ENCODE data around the gene CARNS1. TPM values are rescaled to one million over a fixed set of nuclear protein-coding genes. Genes with fewer than 3 reads are reported as not detected.
A peak's percentile ranks its signal among the peaks of the same experiment; 100 is the strongest.

CARNS1 gene
- total and polyA plus RNA-seq, 10 donors, result 1.0 to 4.4 (median 2.0) TPM

DNA sequence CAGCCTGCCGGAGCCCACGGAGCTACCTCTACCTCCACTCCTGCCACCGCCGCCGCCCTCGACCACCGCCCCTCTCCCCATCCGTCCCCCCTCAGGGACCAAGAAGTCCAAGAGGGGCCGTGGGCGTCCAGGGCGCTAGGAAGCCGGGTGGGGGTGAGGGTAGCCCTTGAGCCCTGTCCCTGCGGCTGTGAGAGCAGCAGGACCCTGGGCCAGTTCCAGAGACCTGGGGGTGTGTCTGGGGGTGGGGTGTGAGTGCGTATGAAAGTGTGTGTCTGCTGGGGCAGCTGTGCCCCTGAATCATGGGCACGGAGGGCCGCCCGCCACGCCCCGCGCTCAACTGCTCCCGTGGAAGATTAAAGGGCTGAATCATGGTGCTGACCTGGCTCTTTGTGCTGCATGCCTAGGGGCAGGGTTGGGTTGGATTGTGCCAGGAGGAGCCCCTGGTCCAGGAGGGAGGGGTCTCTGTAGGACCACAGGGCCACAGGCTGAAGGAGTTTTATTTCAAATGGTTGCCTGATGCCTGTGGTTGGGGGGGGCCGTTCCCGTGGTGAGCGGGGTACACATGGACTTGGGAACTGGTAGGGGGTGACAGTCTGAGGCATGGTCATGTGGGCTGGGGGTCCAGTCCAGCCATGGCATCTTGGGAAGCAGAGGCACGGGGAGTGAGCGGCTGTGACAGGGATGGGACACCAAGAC lies 19.7 kb downstream of the CARNS1 start:
- H3K9me3 ChIP-seq, result no peaks in the 10 kb centered on the region
- intact Hi-C loops (cut with DNase I; ENCODE audit: low total_unique reads), result no loop called here
- H3K27me3 ChIP-seq (replicated peaks in 1 of 7), result no peaks in the 10 kb centered on the region
- TF ChIP-seq POLR2A (IDR thresholded peaks at IDR 0.05) (no peak), POLR2AphosphoS5 (IDR thresholded peaks at IDR 0.05) (peak in 1 of 3 donors; percentile 11)
- peaks cover 6 to 99% (median 53%) of the 10 kb centered on the region in 6 donors for H3K36me3 ChIP-seq
- H3K4me1 ChIP-seq, result peaks cover 30 to 100% (median 84%) of the 10 kb centered on the region in 6 donors
- H3K27ac ChIP-seq, result peak overlapping the region in 6 of 8 donors; percentile 5 to 97 (median 91)
- no peak for DNase-seq
- peak overlapping the region; percentile 67 to 95 (median 76) for H3K4me3 ChIP-seq
- WGBS, 5 donors, result 53 to 76% (median 63%) methylated on average over 19 to 26 of the region's 26 CpGs

DNA sequence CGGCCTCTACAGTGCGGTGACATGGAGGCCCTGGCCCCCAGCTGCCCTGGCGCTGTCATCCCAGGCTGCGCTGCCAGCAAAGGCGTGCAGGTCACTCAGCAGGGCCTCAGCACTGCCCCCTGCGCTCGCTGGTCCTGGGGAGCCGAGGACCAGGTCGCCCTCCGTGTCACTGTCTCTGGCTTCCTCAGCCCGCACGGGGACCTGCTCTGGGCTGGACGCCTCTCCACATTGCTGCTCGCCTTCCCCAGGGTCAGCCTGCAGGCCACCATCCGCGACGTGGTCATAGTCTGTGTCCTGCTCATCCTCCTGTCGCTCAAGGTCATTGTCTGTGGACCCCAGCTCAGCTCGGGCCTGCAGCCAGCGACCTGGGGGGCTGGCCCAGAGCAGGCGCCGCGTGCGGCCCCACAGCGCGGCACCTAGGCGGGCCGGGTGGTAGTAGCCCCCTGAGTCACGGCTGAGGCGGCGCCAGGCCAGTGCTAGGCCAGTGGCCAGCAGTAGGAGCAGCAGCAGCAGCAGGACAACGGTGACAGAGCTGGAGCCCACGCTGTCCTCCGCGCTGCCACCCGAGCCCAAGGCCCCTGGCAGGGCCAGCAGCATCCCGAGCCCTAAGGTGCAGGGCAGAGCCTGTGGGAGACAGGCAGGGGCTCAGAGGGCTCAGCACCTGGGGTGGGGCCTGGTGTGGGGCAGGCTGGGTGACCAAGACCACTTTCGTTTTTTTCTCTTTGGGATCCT lies 20.4 kb downstream of the CARNS1 start:
- Histone ChIP-seq H3K4me1 (peaks cover 37 to 100% (median 88%) of the 10 kb centered on the region in 6 donors), H3K9me3 (no peaks in the 10 kb centered on the region), H3K27me3 (replicated peaks in 1 of 7) (no peaks in the 10 kb centered on the region), H3K27ac (peak overlapping the region in 7 of 8 donors; percentile 48 to 97 (median 94)), H3K36me3 (peaks cover 6 to 99% (median 53%) of the 10 kb centered on the region in 6 donors), H3K4me3 (peak overlapping the region; percentile 67 to 95 (median 76))
- WGBS, 5 donors, result 44 to 78% (median 72%) methylated on average over 20 to 38 of the region's 38 CpGs
- intact Hi-C loops (cut with DNase I; ENCODE audit: low total_unique reads), result no loop called here
- TF ChIP-seq CTCF (IDR thresholded peaks at IDR 0.05 in 8 of 11, conservative IDR thresholded peaks at IDR 0.05 in 3 of 11), result no peak
- TF ChIP-seq POLR2AphosphoS5 (IDR thresholded peaks at IDR 0.05), result peak; percentile 23 to 78 (median 46)
- TF ChIP-seq POLR2A (IDR thresholded peaks at IDR 0.05), result peak in 1 of 3 donors; percentile 11
- peak; percentile 86 for DNase-seq

- 13 to 33% (median 24%) methylated on average over 6 of the region's 6 CpGs for WGBS, 5 donors
- Histone ChIP-seq H3K27ac (peak overlapping the region; percentile 68 to 97 (median 90)), H3K4me1 (peaks cover 42 to 100% (median 94%) of the 10 kb centered on the region in 6 donors), H3K9me3 (no peaks in the 10 kb centered on the region), H3K36me3 (peaks cover 6 to 99% (median 47%) of the 10 kb centered on the region in 6 donors), H3K27me3 (replicated peaks in 1 of 7) (no peaks in the 10 kb centered on the region), H3K4me3 (peak overlapping the region; percentile 67 to 95 (median 76))
- peak; percentile 92 for DNase-seq
- intact Hi-C loops (cut with DNase I; ENCODE audit: low total_unique reads), result no loop called here
- TF ChIP-seq POLR2AphosphoS5 (IDR thresholded peaks at IDR 0.05) (peak in 2 of 3 donors; percentile 53 to 63), CTCF (IDR thresholded peaks at IDR 0.05 in 8 of 11, conservative IDR thresholded peaks at IDR 0.05 in 3 of 11) (no peak)
These were observed 21.1 kb downstream of the CARNS1 start for GRCh38 chr11:67436459-67437081.

- peak; percentile 96 for DNase-seq
- Histone ChIP-seq H3K36me3 (peaks cover 6 to 99% (median 41%) of the 10 kb centered on the region in 6 donors), H3K4me1 (peaks cover 42 to 100% (median 98%) of the 10 kb centered on the region in 6 donors), H3K27me3 (replicated peaks in 1 of 7) (no peaks in the 10 kb centered on the region), H3K4me3 (peak within 1 kb of the TSS; percentile 67 to 95 (median 76)), H3K9me3 (no peaks in the 10 kb centered on the region), H3K27ac (peak within 1 kb of the TSS; percentile 68 to 97 (median 90))
- 0 to 46% (median 25%) methylated on average over 10 to 26 of the region's 26 CpGs for WGBS, 5 donors
- intact Hi-C loops (cut with DNase I; ENCODE audit: low total_unique reads), result no loop called here
- TF ChIP-seq POLR2A (IDR thresholded peaks at IDR 0.05), result peak in 2 of 3 donors; percentile 64 to 72
- TF ChIP-seq CTCF (IDR thresholded peaks at IDR 0.05 in 8 of 11, conservative IDR thresholded peaks at IDR 0.05 in 3 of 11), result no peak
- peak; percentile 93 to 97 (median 97) for TF ChIP-seq POLR2AphosphoS5 (IDR thresholded peaks at IDR 0.05)
These were observed 21.8 kb downstream of the CARNS1 start, which contains the start of gene PTPRCAP for GRCh38 chr11:67437082-67437808. TSS of gene PTPRCAP (minus strand) at chr11:67437682. CDS start at chr11:67437619, 63 bp downstream.

Measured in spleen (tissue), 11 donors.